GM18867 (cell line): Measurements from ENCODE around the gene CHMP4B.

Experiments
- ATAC-seq: cut with Tn5 transposase; IDR thresholded peaks from one replicate; pipeline ENCODE4 v1.9.1; 2021; ENCODE audit warnings: mild to moderate bottlenecking, moderate library complexity; ENCODE audit not compliant: unreplicated experiment

CHMP4B gene

GRCh38 chr20:33837096-33837830 lies 26.1 kb downstream of the CHMP4B start:
- ATAC-seq, result no peak

- no peak for ATAC-seq
Observed at GRCh38 chr20:33838035-33838864, 27.1 kb downstream of the CHMP4B start.

- no peak for ATAC-seq
Observed at GRCh38 chr20:33839591-33839990, 28.4 kb downstream of the CHMP4B start.

- no peak for ATAC-seq
Observed at GRCh38 chr20:33840160-33840559, 29.0 kb downstream of the CHMP4B start.

- ATAC-seq, result no peak
Observed at GRCh38 chr20:33840759-33841435, 29.7 kb downstream of the CHMP4B start.

- ATAC-seq, result no peak
Observed at GRCh38 chr20:33841436-33841799, 30.3 kb downstream of the CHMP4B start.

- no peak for ATAC-seq
Observed at GRCh38 chr20:33842346-33842745, 31.2 kb downstream of the CHMP4B start.

GRCh38 chr20:33843050-33843449 lies 31.9 kb downstream of the CHMP4B start:
- ATAC-seq, result no peak

GRCh38 chr20:33843854-33844253 lies 32.7 kb downstream of the CHMP4B start:
- no peak for ATAC-seq

GRCh38 chr20:33846291-33846935 lies 35.3 kb downstream of the CHMP4B start:
- ATAC-seq, result no peak

GRCh38 chr20:33847006-33847405 lies 35.9 kb downstream of the CHMP4B start:
- ATAC-seq, result no peak

GRCh38 chr20:33848391-33848790 lies 37.2 kb downstream of the CHMP4B start:
- no peak for ATAC-seq

- no peak for ATAC-seq
Observed at GRCh38 chr20:33850159-33850558, 39.0 kb downstream of the CHMP4B start.

- no peak for ATAC-seq
Observed at GRCh38 chr20:33851842-33852466, 40.8 kb downstream of the CHMP4B start.

GRCh38 chr20:33852626-33853506 lies 41.7 kb downstream of the CHMP4B start:
- ATAC-seq, result no peak

- no peak for ATAC-seq
Observed at GRCh38 chr20:33853507-33853813, 42.3 kb downstream of the CHMP4B start.

GRCh38 chr20:33857722-33858563 lies 46.8 kb downstream of the CHMP4B start:
- ATAC-seq, result no peak

- no peak for ATAC-seq
Observed at GRCh38 chr20:33858666-33859065, 47.5 kb downstream of the CHMP4B start.

GRCh38 chr20:33859157-33859695 lies 48.1 kb downstream of the CHMP4B start:
- ATAC-seq, result no peak
